Stomach smooth muscle (tissue), 2 donors: ENCODE measurements around the gene TXK.

ENCODE experiments used
- H3K27ac ChIP-seq: one replicate; pipeline ENCODE4 v1.7.0; 2013; ENCODE audit warnings: mild to moderate bottlenecking, low read length, inconsistent platforms
- H3K27me3 ChIP-seq, 2 donors: one replicate each; pipeline ENCODE4 v1.7.0; 2013; ENCODE audit warnings: low read length in 2 of 2; ENCODE audit not compliant: insufficient read depth in 2 of 2, control insufficient read depth in 1 of 2
- H3K36me3 ChIP-seq, 2 donors: one replicate each; pipeline ENCODE4 v1.7.0; 2013; ENCODE audit warnings: low read length in 2 of 2; ENCODE audit not compliant: control insufficient read depth in 2 of 2, insufficient read depth in 2 of 2
- H3K4me1 ChIP-seq: one replicate; pipeline ENCODE4 v1.7.0; 2013; ENCODE audit warnings: low read length; ENCODE audit not compliant: control insufficient read depth, insufficient read depth
- H3K4me3 ChIP-seq, 2 donors: one replicate each; pipeline ENCODE4 v1.7.0; 2013; ENCODE audit warnings: low read length in 2 of 2
- H3K9ac ChIP-seq, 2 donors: one replicate each; pipeline ENCODE4 v1.7.0; 2013; ENCODE audit warnings: low read length in 2 of 2, mild to moderate bottlenecking in 1 of 2
- H3K9me3 ChIP-seq, 2 donors: one replicate each; pipeline ENCODE4 v1.7.0; 2013; ENCODE audit warnings: low read length in 2 of 2; ENCODE audit not compliant: control insufficient read depth in 2 of 2
- donor health status: healthy.
- donor health status: Pancreatic carcinoma.

Gene TXK

DNA sequence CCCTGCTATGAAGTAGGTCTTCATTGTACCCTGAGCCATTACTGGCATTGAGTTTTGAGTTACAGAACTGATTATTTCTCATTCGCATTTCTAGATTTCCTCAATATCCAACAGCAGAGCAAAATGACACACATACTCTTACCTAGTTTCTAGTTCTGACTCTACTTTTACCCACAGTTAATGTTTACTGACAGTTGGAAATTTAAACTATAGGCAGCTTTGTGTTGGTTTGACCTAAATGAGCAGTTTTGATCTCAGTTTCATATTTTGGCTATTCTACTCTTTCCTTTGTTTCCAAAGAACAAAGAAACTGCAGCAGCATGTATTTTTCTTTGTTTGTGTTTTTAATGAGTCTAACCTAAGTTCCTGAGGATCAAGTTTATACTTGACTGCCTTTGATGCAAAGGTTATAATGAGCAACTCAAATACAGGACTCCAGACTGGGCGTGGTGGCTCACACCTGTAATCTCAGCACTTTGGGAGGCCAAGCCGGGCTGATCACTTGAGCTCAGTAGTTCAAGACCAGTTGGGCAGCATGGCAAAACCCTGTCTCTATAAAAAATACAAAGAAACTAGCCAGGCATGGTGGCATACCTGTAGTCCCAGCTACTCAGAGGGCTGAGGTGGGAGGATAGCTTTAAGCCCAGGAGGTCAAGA lies 30.4 kb downstream of the TXK start:
- Histone ChIP-seq H3K4me3 (no peak overlapping the region), H3K9ac (no peak overlapping the region), H3K27ac (no peak overlapping the region), H3K27me3 (peaks cover 0 to 2% of the 10 kb centered on the region in 2 donors), H3K4me1 (no peaks in the 10 kb centered on the region), H3K9me3 (no peaks in the 10 kb centered on the region), H3K36me3 (no peaks in the 10 kb centered on the region)

- Histone ChIP-seq H3K4me1 (no peaks in the 10 kb centered on the region), H3K27ac (no peak overlapping the region), H3K9ac (no peak overlapping the region), H3K27me3 (peaks cover 0 to 2% of the 10 kb centered on the region in 2 donors), H3K36me3 (no peaks in the 10 kb centered on the region), H3K9me3 (no peaks in the 10 kb centered on the region), H3K4me3 (no peak overlapping the region)
Measured at GRCh38 chr4:48102303-48102702, 31.7 kb downstream of the TXK start.

- Histone ChIP-seq H3K36me3 (no peaks in the 10 kb centered on the region), H3K4me3 (no peak overlapping the region), H3K27ac (no peak overlapping the region), H3K4me1 (no peaks in the 10 kb centered on the region), H3K9ac (no peak overlapping the region), H3K27me3 (peaks cover 0 to 2% of the 10 kb centered on the region in 2 donors), H3K9me3 (no peaks in the 10 kb centered on the region)
Measured at GRCh38 chr4:48100256-48100655, 33.8 kb downstream of the TXK start.

DNA sequence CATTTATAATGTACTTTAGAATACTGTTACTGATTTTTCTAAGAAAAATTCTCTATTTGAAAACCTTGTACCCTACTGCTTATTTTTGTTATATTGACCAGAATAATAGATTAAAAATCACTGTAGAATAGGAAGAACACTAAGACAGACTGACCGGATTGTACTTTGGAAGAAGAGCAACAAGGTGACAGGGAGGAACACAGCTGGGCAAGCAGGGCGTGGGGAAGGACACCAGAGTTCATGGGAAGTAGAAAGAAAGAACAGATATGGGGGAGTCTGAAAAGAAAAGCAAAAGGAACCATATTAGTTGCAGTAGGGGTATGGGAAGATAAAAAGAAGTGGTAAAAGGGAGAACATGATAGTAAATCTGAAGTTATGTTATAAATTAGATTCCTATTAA lies 38.6 kb downstream of the TXK start:
- no peak overlapping the region for H3K27ac ChIP-seq
- H3K9me3 ChIP-seq, result no peaks in the 10 kb centered on the region
- no peak overlapping the region for H3K9ac ChIP-seq
- peaks cover 0 to 5% of the 10 kb centered on the region in 2 donors for H3K27me3 ChIP-seq
- no peak overlapping the region for H3K4me3 ChIP-seq
- H3K4me1 ChIP-seq, result no peaks in the 10 kb centered on the region
- H3K36me3 ChIP-seq, result no peaks in the 10 kb centered on the region

DNA sequence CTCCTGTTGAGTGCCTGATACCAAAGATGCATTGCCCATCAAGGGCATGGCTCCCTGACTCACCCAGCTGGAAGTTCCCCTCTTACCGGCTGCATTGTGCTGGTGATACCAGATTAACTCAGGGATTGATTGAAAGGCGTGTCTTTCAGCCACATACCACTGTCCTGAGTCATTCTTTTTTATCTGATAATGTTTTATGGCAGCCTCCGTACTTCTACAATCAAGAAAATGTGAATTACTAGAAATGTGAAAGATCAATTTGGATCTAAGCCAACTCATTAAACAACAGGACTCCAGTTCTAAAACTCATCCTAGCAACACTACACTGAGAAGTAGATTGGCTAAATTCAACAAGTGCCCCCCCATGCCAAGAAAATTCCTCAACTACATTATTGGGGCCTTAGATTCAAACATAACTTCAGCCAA lies 40.0 kb downstream of the TXK start:
- Histone ChIP-seq H3K36me3 (no peaks in the 10 kb centered on the region), H3K4me1 (no peaks in the 10 kb centered on the region), H3K9ac (no peak overlapping the region), H3K27ac (no peak overlapping the region), H3K9me3 (no peaks in the 10 kb centered on the region), H3K4me3 (no peak overlapping the region), H3K27me3 (peaks cover 0 to 5% of the 10 kb centered on the region in 2 donors)

DNA sequence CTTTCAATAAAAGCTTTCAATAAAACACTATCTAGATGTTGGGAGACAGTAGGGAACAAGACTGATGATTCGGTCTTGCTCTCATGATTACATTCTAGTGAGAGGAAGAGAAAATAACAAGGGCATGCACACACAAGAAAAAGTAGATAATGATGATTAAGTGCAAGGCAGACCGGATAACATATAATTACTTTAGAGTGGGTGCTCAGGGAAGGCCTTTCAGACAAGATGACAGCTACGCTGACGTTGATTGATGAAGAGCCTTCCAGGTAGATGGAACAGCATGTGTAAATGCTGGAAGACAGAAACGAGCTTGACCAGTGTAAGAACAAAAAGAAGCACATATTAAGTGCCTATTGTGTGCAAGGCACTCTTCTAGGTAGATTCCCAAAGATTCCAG lies 43.4 kb downstream of the TXK start:
- Histone ChIP-seq H3K27me3 (peaks cover 0 to 5% of the 10 kb centered on the region in 2 donors), H3K9ac (no peak overlapping the region), H3K36me3 (no peaks in the 10 kb centered on the region), H3K4me3 (no peak overlapping the region), H3K9me3 (no peaks in the 10 kb centered on the region), H3K27ac (no peak overlapping the region), H3K4me1 (no peaks in the 10 kb centered on the region)

DNA sequence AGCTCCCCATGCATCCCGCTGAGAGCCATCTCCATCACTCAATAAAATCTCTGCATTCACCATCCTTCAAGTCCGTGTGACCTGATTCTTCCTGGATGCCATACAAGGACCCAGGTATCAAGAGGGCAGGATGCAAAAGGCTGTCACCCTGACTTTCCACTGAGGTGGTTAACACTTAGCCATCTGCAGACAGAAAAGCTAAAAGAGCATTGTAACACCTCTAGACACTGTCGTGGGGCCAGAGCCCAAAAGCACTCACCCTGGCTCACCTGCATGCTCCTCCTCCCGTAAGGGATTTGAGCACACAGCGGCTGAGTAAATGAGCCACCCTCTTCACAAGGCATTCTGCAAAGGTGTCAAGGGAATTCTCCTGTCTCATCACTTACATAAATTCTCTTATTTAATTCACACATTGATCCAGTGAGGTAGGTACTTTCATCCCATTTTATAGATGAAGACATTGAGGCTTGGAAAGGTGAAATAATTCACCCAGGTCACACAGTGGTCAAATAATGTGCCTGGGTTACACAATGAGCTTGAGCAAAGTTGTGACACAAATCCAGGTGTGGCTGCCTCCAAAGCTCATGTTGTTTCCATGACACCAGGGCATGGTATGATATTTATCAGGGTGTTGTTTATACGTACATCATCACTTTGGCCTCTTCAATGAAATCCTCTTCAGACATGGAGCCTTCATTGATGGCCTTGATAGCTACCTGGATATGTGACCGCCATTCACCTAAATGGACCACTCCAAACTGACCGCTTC lies 48.0 kb downstream of the TXK start:
- H3K36me3 ChIP-seq, result no peaks in the 10 kb centered on the region
- no peak overlapping the region for H3K4me3 ChIP-seq
- peaks cover 0 to 3% of the 10 kb centered on the region in 2 donors for H3K27me3 ChIP-seq
- H3K9me3 ChIP-seq, result no peaks in the 10 kb centered on the region
- no peak overlapping the region for H3K27ac ChIP-seq
- H3K9ac ChIP-seq, result no peak overlapping the region
- no peaks in the 10 kb centered on the region for H3K4me1 ChIP-seq

DNA sequence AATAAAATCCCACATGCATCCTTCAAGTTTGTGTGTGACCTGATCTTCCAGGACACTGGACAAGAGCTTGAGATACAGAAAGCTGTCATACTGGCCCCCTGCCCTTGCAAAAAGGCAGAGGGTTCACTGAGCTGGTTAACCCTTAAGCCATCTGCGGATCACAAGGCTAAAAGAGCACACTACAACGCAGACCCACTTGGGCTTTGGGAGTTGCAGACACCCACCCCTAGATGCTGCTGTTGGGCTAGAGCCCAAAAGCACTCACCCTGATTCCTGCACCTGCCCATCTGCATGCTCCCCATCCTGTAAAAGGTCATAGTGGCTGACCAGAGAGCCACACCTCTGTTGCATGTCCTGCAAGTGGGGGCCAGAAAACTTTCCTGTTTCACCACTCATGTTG lies 51.1 kb downstream of the TXK start:
- no peaks in the 10 kb centered on the region for H3K4me1 ChIP-seq

DNA sequence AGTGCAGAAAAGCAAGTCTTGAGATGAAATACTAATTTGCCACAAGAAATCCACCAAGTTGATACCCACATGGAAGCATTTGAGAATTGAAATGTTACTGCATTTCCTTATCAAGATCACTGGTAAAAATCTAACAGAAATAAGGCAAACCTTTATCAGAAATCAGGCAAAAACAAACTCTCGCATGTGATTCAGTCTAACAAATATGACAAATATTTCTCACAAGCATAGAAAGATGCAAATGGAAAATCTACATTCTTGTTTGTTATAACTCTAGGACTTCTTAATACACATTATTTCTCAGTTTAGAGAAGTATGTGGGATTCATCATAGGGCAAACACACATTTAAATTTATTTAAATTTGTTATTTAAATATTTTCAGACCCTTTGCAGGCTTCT lies 52.9 kb downstream of the TXK start:
- Histone ChIP-seq H3K27ac (no peak overlapping the region), H3K4me1 (no peaks in the 10 kb centered on the region), H3K9me3 (no peaks in the 10 kb centered on the region), H3K27me3 (no peaks in the 10 kb centered on the region), H3K36me3 (no peaks in the 10 kb centered on the region), H3K4me3 (no peak overlapping the region), H3K9ac (no peak overlapping the region)

More for the DNA sequence above, 51.1 kb downstream of the TXK start:
- H3K9ac ChIP-seq, result no peak overlapping the region
- no peaks in the 10 kb centered on the region for H3K27me3 ChIP-seq
- no peaks in the 10 kb centered on the region for H3K9me3 ChIP-seq
- H3K27ac ChIP-seq, result no peak overlapping the region
- no peaks in the 10 kb centered on the region for H3K36me3 ChIP-seq
- H3K4me3 ChIP-seq, result no peak overlapping the region

DNA sequence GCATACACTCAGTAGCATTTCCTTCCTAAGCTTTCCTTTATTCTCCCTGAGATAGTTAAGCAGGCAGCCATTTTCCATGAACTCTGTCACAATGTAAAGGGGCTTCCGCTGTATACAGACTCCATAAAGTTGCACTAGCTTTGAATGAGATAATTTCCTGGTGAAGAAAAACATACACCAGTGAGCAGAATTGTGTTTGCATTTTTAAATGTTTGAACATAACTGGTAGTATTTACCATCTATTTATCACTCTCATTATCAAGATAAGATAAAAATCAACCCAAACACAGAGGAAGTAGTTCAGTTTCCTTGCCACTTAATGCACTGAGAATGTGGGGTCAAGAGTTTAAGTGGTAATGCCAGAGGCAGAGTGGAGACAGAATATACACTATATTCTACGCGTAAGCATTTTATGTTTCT lies 54.1 kb downstream of the TXK start:
- H3K4me3 ChIP-seq, result no peak overlapping the region

More for the DNA sequence above, 54.1 kb downstream of the TXK start:
- no peaks in the 10 kb centered on the region for H3K4me1 ChIP-seq
- H3K27ac ChIP-seq, result no peak overlapping the region
- no peaks in the 10 kb centered on the region for H3K27me3 ChIP-seq
- no peaks in the 10 kb centered on the region for H3K36me3 ChIP-seq
- H3K9ac ChIP-seq, result no peak overlapping the region
- no peaks in the 10 kb centered on the region for H3K9me3 ChIP-seq
